HG03159 (cell line): ENCODE data around the gene GORASP1.
"Not testable (repeated sequence)": the region's sequence is repeated elsewhere in the genome, so short reads cannot be mapped to it uniquely, and the experiment has no call there.

Experiments used
- ATAC-seq: cut with Tn5 transposase; IDR thresholded peaks from one replicate; pipeline ENCODE4 v1.9.1; 2021; ENCODE audit warnings: mild to moderate bottlenecking, moderate library complexity; ENCODE audit not compliant: unreplicated experiment

GORASP1 gene

GRCh38 chr3:39075910-39076309 is 31.5 kb downstream of the GORASP1 start:
- no peak for ATAC-seq

- no peak for ATAC-seq
Measured at GRCh38 chr3:39068556-39068955, 38.9 kb downstream of the GORASP1 start.

GRCh38 chr3:39067286-39067685 is 40.1 kb downstream of the GORASP1 start:
- ATAC-seq, result no peak

- ATAC-seq, result peak; percentile 98
Measured at GRCh38 chr3:39065197-39065596, 42.2 kb downstream of the GORASP1 start.

GRCh38 chr3:39064646-39065045 is 42.8 kb downstream of the GORASP1 start:
- ATAC-seq, result no peak

GRCh38 chr3:39063143-39063542 is 44.3 kb downstream of the GORASP1 start:
- ATAC-seq, result no peak

- ATAC-seq, result no peak
Measured at GRCh38 chr3:39062180-39062579, 45.2 kb downstream of the GORASP1 start.

GRCh38 chr3:39061228-39061627 is 46.2 kb downstream of the GORASP1 start:
- ATAC-seq, result not testable (repeated sequence)

- ATAC-seq, result no peak
Measured at GRCh38 chr3:39056151-39056550, 51.3 kb downstream of the GORASP1 start.

- no peak for ATAC-seq
Measured at GRCh38 chr3:39053696-39054095, 53.7 kb downstream of the GORASP1 start.

GRCh38 chr3:39052583-39052982 is 54.8 kb downstream of the GORASP1 start:
- ATAC-seq, result no peak

GRCh38 chr3:39051649-39052561 is 55.5 kb downstream of the GORASP1 start, which contains the start of the genes SCN11A and WDR48:
TSS of gene SCN11A (minus strand) at chr3:39051944. CDS start at chr3:38950362, 101,582 bp downstream.
TSS of gene WDR48 (plus strand) at chr3:39052016. CDS start at chr3:39052026, 10 bp downstream.
- ATAC-seq, result peak; percentile 98

- ATAC-seq, result no peak
Measured at GRCh38 chr3:39050029-39050428, 57.4 kb downstream of the GORASP1 start.
